ENCODE results near the gene C10orf90. TPM values are rescaled to one million over a fixed set of nuclear protein-coding genes. Genes with fewer than 3 reads are reported as not detected.

C10orf90 gene
- total and polyA plus RNA-seq, 9 donors = not detected

DNA sequence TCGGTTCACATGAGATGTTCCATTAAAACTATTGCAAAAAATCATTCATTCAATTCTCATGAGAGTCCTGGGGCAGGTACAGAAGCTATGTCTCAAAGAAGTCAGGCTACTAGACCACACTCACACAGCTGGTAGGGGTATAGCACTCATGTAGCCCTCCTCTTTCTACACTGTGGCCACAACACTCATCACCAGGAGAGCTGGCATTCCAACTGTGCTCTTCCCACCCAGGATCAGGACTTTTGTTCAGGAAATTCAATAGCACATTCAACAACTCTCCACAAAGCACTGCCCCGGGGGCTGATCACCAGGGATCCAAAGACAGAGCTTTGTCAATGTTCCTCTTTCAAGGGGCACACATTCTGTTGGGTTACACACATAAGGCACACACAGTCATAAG lies 31.0 kb upstream of the C10orf90 start:
- intact Hi-C loops (cut with DNase I) = no loop called here
- Histone ChIP-seq H3K27me3 (no peaks in the 10 kb centered on the region), H3K36me3 (no peaks in the 10 kb centered on the region), H3K4me3 (no peak overlapping the region), H3K9me3 (no peaks in the 10 kb centered on the region), H3K4me1 (ENCODE audit: insufficient read depth) (no peaks in the 10 kb centered on the region), H3K27ac (no peak overlapping the region)
- no peak for DNase-seq
- TF ChIP-seq POLR2A (IDR thresholded peaks at IDR 0.05) = no peak
- no peak for TF ChIP-seq CTCF (IDR thresholded peaks at IDR 0.05)
- no peak for TF ChIP-seq EP300 (IDR thresholded peaks at IDR 0.05)
- WGBS, 3 donors = 85 to 98% (median 92%) methylated on average over 2 of the region's 2 CpGs

DNA sequence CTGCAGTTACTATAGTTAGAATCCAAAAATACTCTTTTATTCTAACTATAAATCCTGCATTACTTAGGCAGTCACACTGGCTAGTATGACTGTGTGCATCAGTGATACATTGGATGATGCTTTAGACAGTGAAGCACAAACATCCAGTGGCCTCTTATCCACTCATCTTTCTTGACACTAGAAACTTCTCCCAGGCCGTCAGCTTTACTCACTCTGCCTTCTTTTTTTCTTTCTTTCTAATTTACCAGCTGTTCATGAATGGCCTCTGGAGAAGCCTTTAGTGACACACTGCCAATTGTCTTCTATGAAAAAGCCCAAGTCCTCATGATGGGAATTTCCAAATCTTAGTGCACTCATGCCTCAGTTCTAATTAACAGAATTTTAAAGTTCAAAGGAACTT lies 26.2 kb upstream of the C10orf90 start:
- no peaks in the 10 kb centered on the region for H3K36me3 ChIP-seq
- H3K4me3 ChIP-seq = no peak overlapping the region
- no peaks in the 10 kb centered on the region for H3K27me3 ChIP-seq
- H3K9me3 ChIP-seq = no peaks in the 10 kb centered on the region
- H3K4me1 ChIP-seq (ENCODE audit: insufficient read depth) = no peaks in the 10 kb centered on the region
- H3K27ac ChIP-seq = no peak overlapping the region
- no peak for TF ChIP-seq POLR2A (IDR thresholded peaks at IDR 0.05)
- TF ChIP-seq CTCF (IDR thresholded peaks at IDR 0.05) = no peak
- TF ChIP-seq EP300 (IDR thresholded peaks at IDR 0.05) = no peak
- intact Hi-C loops (cut with DNase I) = no loop called here
- no peak for DNase-seq
- 31 to 60% (median 43%) methylated on average over 1 of the region's 1 CpG for WGBS, 3 donors

DNA sequence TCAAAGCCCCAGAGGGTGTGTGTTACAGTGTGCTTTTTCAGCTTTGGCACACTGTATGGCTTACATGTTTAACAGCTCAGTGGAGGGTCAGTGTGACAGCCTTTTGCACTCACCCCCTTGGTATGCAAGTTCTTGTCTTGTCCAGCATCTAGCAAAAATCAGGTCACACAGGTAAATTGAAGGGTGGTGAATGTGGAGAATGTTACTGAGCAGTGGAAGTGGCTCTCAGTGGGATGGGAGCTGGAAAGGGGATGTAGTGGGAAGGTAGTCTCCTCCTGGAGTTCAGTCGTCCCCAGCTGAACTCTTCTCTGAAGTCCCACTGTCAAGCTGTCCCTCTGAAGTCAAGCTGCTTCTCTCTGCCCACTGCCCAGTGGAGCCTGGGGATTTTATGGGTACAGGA lies 21.0 kb upstream of the C10orf90 start:
- no peaks in the 10 kb centered on the region for H3K36me3 ChIP-seq
- 63 to 68% (median 65%) methylated on average over 1 of the region's 1 CpG for WGBS, 3 donors
- H3K9me3 ChIP-seq = no peaks in the 10 kb centered on the region
- no peak overlapping the region for H3K27ac ChIP-seq
- no peak overlapping the region for H3K4me3 ChIP-seq
- DNase-seq = no peak
- no peaks in the 10 kb centered on the region for H3K4me1 ChIP-seq (ENCODE audit: insufficient read depth)
- no peaks in the 10 kb centered on the region for H3K27me3 ChIP-seq
- intact Hi-C loops (cut with DNase I) = no loop called here
- TF ChIP-seq CTCF (IDR thresholded peaks at IDR 0.05) (no peak), POLR2A (IDR thresholded peaks at IDR 0.05) (no peak), EP300 (IDR thresholded peaks at IDR 0.05) (no peak)

DNA sequence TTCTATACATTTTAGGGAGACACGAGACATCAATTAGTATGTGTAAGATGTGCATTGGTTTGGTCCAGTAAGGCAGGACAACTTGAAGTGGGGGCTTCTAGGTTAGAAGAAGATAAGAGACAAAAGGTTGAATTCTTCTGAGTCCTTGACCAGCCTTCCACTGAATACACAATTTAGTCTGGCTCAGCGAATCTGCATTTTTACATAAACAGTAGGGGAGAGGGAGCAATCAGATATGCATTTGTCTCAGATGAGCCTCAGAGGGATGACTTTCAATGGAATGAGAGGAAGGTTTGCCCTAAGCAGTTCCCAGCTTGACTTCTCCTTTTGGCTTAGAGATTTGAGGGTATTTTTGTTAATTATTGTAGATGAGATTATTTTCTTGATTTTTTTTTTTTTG lies 20.0 kb upstream of the C10orf90 start:
- H3K4me3 ChIP-seq = no peak overlapping the region
- intact Hi-C loops (cut with DNase I) = no loop called here
- no peak for DNase-seq
- no peaks in the 10 kb centered on the region for H3K36me3 ChIP-seq
- H3K4me1 ChIP-seq (ENCODE audit: insufficient read depth) = no peaks in the 10 kb centered on the region
- WGBS, 3 donors = 54 to 66% (median 57%) methylated on average over 2 of the region's 2 CpGs
- H3K9me3 ChIP-seq = no peaks in the 10 kb centered on the region
- TF ChIP-seq CTCF (IDR thresholded peaks at IDR 0.05) (no peak), POLR2A (IDR thresholded peaks at IDR 0.05) (no peak), EP300 (IDR thresholded peaks at IDR 0.05) (no peak)
- no peaks in the 10 kb centered on the region for H3K27me3 ChIP-seq
- H3K27ac ChIP-seq = no peak overlapping the region

Data from ovary (tissue), 9 donors.